T-helper 1 cell treated with Interleukin-12 subunit alpha and Interleukin-12 subunit beta and Interleukin-4 antibody, amounts not matched to agents 30 ng/mL and 1 ng/mL, for 36 hours (primary cell): ENCODE results near the gene UBE3C. TPM values are rescaled to one million over a fixed set of nuclear protein-coding genes. Genes with fewer than 3 reads are reported as not detected.

Source experiments
- intact Hi-C: fragments of 100-400 bp; cut with micrococcal nuclease; formaldehyde crosslinking; loops from one replicate; pipeline ENCODE4 v1.15.1; 2024
- total RNA-seq: library from RNA; stranded (reverse); gene quantifications from 2 replicates; pipeline ENCODE4 v1.2.3, GENCODE V29; 2022

The UBE3C gene
- total RNA-seq, 1 donor from 2014 or later: 70.2 TPM

DNA sequence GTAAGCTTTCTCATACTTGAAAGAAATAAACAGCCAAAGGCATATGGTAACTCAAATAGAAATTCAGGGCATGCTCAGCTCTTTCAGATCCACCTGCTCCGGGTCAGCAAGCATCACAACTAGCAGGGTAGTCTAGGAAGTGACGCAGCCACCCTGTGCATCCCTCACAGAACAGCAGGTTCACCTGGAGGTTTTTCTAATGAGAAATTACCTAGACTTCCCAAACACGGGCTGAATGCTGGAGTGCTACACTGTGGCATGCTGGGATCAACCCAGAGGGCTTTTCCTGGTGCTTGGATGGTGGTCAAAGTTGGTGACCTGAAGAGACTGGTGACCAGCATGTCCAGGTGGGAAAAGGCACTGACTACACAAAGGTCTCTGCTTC lies 131.3 kb downstream of the UBE3C start:
- intact Hi-C loops: loop anchor here (10.0 kb wide), 1 partner anchor 1475 kb away; no protein-coding TSS in a partner anchor

DNA sequence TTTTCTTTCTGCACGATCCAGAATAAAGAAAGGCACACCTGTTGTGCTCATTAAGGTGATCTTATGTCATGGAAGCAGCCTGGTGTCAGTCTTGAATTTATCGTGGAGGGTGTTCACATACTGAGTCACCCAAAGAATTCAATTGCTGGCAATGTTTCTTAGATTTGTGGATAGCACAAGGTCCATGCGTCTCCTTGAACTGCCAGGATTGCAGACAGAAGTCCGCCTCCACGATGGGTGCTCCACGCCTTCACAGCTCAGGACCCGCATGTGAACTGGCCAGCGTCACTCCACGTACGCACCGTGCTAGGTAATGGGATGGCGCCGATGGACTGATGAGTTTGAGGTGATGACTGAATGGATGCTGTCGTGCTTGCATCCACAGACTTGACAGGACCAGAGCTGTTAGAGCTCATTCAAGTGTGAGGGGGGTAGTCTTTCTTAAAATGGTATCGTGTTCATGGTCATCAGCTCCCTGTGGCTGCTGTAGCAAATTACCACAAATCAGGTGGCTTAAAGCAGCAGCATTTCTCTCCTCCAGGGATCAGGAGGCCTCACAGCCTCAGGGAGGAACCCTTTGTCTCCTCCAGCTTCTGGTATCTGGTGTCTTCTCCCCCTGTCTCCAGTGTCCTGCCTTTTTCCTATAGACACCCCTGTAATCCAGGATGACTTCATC lies 132.7 kb downstream of the UBE3C start:
- intact Hi-C loops: loop anchor here (10.0 kb wide), 1 partner anchor 1477 kb away; no protein-coding TSS in a partner anchor

DNA sequence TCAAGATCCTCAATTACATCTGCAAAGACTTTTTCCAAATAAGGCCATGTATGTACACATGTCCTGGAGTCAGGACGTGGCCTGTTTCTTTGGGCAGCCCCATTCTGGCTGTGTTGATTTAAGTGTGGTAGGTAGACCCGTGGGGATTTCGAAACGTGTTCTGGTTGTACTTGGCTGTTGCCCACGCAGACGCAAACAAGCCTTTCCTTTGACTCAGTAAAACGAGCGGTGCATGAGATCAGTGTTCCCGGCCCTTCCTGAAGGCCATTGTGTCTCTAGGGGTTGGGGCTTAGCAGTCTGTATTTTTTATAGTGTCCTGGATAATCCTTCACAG lies 133.2 kb downstream of the UBE3C start:
- intact Hi-C loops: loop anchor here (10.0 kb wide), 1 partner anchor 1477 kb away; no protein-coding TSS in a partner anchor

DNA sequence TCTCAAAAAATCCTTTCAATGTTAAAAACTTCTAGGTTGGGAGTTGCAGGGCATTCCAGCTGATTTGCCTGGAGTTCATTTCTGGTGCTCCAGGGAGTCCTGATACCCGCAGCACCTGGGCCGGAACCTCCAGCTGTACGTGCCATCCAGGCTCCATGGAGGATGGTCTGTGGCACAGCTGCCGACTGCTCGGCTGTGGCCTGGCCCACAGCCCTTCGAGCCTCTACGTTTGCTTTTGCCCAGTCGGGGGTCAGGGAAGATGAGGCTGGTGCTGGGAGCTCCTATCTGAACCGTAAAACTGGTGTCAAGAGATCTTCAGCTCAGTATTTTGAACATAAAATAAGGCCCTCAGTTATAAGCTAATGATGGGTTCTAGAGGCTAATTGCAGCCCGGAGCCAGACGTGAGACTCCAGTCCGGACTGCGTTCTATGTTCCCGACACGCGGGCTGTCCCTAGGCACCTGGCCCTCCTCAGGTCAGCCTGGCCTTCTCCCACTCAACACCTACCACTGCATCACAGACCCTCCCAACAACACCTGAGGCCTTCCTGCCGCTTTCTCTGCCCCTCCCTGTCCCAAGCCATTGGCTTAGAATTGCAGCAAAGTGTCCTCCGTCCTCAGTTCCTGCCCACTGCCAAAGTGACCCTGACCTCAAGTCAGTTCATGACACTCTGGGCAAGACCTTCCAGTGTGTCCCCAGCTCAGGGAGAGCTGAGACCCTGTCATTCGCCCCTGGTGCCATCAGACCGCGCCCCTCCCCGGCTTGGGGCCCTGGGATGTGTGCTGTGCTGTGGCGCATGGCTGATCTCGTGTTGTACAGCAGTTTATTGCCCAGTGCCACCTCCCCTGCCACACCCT lies 133.9 kb downstream of the UBE3C start:
- intact Hi-C loops: loop anchor here (1.0 to 10.0 kb wide), 3 partner anchors 68 to 1478 kb away; no protein-coding TSS in a partner anchor

DNA sequence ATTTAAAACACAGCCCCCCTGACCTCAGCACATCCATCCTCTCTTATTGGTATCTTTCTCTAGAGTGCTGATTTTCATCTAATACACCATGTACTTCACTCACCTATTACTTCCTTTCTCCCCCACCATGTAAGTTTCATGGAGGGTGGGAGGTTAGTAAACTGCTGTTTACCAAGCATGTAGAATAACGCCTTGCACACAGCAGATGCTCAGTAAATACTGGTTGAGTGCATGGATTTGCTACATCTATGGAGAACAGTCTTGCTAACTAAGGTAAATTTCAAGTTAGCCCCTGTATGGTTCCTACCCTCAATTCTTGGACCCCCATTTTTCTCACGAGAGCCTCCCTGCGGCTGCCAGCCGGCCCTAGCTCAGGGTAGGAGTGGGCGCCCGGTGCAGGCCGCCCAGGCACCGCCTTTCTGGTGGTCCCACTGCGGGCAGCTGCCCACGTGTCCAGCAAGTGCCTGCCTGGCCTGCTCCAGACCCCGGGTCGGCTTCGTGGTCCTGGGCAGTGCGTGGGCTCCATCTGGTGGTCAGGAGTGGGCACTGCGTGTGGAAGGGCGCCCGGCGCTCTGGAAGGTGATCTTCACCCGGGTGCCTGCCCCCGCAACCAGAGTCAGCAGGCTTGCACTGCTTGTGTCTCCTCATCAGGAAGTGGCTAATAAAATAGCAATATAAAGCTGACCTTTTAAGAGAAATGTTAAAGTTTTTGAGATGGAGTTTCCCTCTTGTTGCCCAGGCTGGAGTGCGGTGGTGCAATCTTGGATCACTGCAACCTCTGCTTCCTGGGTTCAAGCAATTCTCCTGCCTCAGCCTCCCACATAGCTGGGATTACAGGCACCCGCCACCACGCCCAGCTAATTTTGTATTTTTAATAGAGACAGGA lies 134.7 kb downstream of the UBE3C start:
- intact Hi-C loops: loop anchor here (1.0 to 10.0 kb wide), 3 partner anchors 67 to 1479 kb away; no protein-coding TSS in a partner anchor

DNA sequence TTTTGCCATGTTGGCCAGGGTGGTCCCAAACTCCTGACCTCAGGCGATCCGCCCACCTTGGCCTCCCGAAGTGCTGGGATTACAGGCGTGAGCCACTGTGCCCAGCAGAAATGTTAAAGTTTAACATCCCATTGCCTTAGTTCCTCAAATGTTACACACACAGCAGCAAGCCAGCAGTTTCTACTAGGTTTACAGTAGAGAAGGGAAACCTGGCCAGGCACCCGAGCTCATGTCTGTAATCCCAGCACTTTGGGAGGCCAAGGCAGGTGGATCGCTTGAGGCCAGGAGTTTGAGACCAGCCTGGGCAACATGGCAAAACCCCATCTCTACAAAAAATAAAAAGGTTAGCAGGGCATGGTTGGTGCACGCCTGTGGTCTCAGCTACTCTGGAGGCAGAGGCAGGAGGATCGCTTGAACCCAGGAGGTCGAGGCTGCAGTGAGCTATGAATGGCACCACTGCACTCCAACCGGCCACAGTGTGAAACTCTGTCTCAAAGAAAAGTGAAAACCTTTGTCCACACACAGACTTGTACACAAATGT lies 135.4 kb downstream of the UBE3C start:
- intact Hi-C loops: loop anchor here (10.0 kb wide), 1 partner anchor 1479 kb away; no protein-coding TSS in a partner anchor

DNA sequence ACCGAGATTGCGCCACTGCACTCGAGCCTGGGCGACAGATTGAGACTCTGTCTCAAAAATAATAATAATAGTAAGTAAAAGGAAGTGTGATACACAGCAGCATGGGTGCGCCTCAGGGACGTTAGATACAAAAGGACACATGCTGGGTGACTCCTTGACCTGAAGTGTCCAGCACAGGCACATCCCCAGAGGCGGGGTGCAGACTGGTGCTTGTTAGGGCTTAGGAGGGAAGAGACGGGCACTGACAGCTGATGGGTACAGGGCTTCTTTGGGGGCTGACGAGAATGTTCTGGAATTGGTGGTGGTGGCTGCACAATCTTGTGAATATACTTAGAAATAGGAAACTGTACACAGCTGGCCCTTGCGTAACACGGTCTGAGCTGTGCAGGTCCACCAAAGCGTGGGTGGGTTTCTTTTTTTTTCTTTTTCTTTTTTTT lies 136.3 kb downstream of the UBE3C start:
- intact Hi-C loops: loop anchor here (10.0 kb wide), 1 partner anchor 1480 kb away; no protein-coding TSS in a partner anchor

DNA sequence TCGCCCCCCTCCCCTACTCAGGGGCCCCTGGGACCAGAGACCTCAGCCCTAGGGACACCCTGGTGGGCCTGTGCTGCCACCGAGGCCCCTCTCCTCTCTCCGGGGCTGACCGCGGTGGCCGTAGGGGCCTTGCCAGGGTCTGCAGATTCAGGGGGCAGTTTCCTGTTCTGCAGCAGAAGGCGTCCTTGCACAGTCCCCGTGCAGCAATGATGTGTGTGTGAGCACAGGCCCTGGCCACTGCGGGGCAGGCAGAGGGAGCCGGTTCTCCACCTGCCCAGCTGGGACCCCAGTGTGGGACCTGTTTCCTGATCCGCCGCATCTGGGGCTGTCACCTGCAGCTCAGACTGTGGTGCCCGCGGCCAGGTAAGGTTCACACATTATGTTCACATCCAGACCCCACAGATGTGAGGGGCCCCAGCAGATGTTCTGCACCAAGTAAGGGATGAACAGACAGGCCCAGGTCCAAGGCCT lies 137.4 kb downstream of the UBE3C start:
- intact Hi-C loops: loop anchor here (2.0 to 10.0 kb wide), 2 partner anchors 27 to 1481 kb away; no protein-coding TSS in a partner anchor

DNA sequence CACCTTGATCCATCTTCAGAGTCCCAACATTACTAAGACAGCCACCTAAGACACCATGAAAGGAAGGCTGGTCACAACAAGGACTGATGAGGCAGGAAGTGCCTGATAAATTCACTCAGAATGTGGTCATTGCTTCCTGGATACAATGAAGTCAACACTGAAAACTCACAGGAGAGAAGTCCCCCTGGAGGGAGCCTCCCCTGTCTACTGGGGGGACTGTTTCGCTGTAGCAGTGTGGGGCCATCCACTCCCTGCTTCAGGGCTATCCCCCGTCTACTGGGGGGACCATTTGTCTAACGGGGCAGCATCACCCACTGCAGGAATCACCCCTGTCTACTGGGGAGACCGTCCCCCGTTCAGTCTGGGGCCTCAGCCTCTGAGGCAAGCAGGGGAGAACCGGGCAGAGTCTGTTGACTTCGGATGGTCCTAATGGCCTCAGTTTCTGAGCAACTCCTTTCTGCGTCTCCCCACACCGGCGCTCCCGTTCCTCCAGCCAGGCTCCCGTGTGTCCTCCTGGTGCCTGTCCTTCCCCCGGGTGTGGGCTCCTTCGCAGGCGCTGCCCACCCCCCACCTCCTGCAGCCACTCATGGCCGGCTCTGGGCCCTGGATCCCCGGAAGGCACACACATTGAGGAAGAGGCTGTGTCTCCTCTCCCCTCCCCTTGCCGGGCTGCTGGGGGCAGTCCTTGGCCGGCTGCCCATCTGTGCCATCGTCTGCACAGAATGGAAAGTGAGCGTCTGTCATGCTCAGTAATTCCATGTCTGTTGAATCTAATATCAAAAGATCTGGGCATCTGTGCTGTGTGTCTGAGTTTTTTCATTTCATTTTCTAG lies 138.2 kb downstream of the UBE3C start:
- intact Hi-C loops: loop anchor here (2.0 to 10.0 kb wide), 2 partner anchors 26 to 1482 kb away; no protein-coding TSS in a partner anchor

DNA sequence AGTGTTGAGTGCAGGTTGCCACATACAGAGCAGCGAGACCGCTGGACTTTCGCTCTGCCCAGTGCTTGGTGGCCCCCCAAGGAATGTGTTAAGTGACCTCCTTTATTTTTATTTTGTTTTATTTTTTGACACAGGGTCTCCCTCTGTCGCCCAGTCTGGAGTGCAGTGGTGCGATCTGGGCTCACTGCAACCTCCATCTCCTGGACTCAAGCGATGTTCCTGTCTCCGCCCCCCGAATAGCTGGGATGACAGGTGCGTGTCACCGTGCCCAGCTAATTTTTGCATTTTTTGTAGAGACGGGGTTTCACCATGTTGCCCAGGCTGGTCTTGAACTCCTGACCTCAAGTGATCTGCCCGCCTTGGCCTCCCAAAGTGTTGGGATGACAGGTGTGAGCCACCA lies 138.8 kb downstream of the UBE3C start:
- intact Hi-C loops: loop anchor here (2.0 to 10.0 kb wide), 2 partner anchors 25 to 1483 kb away; no protein-coding TSS in a partner anchor

DNA sequence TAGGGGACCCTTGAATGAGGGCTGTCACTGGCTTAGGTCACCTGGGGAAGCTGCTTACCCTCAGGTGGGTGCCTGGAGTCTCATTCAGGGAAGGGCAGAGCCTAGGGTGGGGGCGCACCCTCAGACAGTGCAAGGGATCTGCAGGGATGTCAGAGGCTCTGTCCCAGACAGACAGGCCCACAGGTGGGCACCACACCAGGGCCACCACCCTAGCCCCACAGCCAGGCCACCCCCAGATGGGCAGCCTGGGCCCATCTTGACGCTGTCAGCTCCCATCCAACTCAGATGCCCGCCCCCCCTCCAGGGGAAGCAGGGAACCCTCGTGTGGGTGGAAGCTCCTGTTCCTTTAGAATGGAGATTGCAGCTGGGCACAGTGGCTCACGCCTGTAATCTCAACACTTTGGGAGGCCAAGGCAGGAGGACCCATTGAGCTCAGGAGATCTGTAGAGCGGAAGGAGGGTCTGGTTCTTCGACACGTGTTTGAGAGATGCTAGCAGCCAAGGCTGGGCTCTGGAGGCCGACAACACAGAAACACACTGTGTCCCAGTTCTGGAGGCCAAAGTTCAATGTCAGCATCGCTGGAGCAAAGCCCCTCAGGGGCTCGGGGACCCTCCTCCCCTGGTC lies 139.6 kb downstream of the UBE3C start:
- intact Hi-C loops: loop anchor here (10.0 kb wide), 1 partner anchor 1483 kb away; no protein-coding TSS in a partner anchor

DNA sequence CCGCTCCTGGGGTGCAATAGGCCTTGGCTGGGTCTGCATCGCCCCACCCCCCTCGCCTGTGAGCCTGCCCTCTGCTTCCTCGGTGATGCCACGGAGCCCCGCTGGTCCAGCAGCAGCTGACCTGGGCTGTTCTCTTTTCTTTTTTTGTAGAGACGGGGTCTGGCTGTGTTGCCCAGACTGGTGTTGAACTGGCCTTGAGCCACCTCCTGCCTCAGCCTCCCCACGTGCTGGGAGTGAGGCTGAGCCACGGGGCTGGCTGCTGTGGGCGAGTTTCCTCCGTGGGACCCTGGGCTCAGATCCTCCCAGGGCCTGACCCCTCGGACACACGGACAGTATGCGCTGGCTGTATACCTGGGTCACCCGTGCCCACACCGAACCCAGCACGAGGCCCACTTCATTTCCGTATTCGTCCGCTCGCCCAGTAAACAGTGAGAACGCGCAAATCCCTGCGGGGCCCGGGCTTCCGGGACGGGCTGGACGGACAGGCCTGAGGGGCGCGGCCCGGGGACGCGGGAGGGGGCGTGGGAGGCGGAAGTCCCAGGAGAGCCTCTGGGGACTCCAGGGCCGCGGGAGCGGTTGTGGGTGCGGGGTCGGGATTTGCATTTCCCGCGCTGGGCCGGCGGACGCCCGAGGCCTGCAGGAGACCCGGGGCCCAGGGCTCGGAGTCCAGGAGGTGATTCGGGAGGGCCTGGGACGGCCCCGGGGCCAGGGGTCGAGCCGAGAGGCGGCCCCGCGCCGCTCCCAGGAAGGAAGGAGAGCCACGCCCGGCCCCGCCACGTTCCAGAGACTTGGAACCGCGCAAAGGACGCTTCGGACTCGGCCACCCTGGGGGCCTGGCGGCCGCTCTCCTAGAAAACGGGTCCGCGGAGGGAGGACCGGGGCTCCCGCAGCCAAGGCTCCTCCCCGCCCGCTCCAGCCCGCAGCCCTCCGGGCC lies 140.3 kb downstream of the UBE3C start:
- intact Hi-C loops: loop anchor here (10.0 kb wide), 1 partner anchor 1484 kb away; no protein-coding TSS in a partner anchor

DNA sequence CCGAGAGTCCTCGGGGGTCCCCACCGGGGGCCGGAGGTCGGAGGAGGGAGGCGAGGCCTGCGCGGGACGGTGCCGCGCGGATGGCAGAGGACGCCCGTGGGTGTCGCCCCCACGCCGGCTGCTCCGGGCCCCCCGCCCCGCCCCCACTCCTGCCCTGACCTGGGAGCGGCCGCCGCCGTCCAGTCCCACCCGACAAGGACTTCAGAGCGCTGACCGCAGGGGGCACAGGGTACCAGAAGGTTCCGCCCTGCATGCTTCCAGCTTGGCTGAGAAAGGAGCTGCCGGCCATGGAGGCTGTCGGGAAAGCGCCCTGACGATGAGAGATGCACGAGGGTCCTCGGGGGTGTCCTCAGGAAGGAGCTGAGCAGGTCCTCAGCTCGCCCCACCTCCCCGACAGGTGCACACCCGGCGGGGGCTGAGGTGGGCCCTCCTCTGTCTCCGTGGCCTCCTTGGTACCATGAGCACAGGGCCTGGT lies 141.1 kb downstream of the UBE3C start:
- intact Hi-C loops: loop anchor here (10.0 kb wide), 1 partner anchor 1485 kb away; no protein-coding TSS in a partner anchor

DNA sequence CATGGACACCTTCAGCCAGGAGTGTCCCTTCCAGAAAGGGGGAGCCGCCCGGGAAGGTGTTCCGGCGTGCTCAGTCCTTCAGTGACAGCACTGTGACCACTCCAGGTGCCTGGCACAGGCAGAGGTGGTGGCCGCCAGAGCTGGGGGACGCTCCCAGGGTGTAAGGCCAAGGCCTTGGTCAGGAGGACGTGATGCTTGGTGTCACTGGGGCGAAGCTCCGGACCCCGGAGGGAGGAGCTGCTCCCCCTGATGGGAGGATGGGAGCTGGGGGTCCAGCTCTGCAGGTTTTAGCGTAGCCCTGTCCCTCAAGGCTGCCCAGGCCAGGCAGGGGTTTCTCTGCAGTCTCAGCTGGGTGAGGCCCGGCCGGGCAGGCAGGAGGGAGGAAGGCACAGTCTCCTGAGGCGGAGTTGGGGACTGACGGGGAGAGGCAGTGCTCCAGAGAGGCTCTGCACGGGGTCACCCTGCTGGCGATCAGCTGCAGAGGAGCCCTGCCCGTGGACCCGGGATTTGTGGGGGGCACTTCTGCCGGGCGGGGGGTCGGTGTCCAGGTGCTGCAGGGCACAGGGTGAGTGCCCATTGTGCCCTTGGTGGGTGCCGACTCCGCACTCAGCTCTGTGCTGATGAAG lies 141.6 kb downstream of the UBE3C start:
- intact Hi-C loops: no loop called here

DNA sequence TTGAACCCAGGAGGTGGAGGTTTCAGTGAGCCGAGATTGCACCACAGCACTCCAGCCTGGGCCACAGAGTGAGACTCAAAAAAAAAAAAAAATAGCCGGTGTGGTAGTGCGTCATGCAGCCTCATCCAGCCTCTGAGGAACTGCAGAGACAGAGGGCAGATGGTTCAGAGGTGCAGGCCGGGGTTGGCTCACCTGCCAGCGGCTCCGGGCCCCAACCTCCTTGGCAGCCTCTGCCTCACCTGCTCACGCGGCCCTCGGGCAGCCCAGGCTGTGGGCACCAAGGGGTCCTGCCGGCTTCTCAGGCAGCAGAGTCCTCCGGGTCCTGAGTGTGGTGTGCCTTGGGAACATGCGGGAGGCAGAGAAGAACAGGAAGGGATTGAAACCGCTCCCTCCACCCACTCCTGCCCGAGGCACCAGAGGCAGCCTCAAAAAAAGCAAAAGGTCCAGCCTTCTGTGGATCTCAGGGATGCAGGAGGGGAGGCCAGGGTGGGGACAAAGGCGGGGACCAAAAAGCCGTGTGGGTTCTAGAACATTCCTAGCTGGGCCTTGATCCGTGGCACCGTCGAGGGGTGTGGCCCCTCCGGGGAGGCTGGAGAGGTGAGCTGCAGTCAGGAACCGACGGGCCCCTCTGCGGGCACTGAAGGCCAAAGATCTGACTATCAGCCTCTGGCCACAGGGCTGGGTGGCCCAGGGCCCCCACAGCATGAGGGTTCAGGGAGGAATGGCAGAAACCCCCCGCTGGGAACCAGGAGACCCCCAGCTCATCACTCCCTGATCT lies 142.7 kb downstream of the UBE3C start:
- intact Hi-C loops: no loop called here

DNA sequence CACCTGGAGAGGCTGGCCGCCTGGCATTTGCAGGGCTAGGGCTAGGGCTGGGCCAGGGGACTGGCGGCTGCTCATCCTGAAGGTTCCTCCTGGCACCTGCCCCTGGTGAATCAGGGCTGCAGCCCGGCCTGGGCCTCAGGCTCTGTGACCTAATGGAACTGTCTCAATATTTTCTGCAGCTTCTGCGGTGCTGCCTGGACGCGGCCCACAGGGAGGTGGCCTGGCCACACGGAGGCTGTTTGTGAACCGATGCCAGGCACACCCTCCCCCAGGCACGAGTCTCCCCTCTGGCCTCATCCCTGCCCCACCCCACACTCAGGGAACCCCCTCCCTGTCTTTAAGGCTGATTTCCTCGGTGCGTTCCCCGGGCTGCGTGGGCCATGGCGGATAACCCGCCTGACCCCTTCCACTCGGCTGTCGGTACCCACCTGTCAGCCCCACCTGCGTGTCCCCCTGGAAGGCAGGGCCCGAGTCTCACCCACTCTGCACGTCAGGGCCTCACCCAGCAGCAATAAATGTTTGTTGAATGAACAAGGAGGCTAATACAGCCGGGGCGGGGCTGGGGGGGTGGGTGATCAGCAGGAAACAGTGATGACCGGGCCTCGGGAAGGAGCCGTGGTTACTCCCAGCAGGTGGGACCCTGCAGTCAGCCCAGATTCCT lies 143.5 kb downstream of the UBE3C start:
- intact Hi-C loops: no loop called here
